Stimulated activated CD4-positive, alpha-beta T cell treated with anti-CD3 and anti-CD28 coated beads, Interleukin-1b, Interleukin-23, amount 100 ng/mL, for 1 hour (primary cell): ENCODE data around the gene WDR59.
"Not testable (repeated sequence)": the region's sequence is repeated elsewhere in the genome, so short reads cannot be mapped to it uniquely, and the experiment has no call there.

ENCODE experiments used
- DNase-seq, 2 donors: peaks; one replicate each; pipeline ENCODE4 v3.0.0-alpha.2; 2020; ENCODE audit warnings: low read depth in 2 of 2

The WDR59 gene

DNA sequence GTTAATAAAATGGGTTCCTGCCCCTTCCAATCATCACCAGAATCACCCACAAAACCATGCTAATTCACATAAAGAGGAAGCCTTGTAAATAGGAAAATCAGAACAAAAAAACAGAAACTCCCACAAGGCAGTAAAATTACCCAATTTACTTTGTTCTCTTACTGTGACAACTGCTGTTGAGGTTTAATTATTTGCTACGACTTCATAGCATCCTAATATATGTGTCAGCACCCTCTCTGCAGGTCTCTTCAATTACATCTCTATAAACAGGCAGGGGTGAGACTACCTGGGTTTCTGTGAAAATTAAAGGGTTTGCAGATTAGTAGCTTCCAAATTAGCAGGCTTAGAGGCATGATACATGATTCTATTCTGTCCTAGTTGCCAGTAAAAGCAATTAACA, 2.7 kb downstream of the WDR59 start:
- DNase-seq, result no peak

DNA sequence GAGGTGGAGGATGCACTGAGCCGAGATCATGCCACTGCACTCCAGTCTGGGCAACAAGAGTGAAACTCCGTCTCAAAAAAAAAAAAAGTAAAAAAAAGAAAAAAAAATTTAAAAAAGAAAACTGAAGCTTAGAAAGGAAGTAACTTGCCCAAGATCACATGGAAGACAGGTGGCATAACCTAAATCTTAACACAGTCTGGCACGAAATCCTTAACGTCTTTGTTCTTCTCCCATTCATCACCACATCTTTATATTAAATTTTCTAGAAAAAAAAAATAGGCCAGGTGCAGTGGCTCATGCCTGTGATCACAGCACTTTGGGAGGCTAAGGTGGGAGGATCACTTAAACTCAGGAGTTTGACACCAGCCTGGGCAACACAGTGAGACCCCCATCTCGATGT, 9.3 kb downstream of the WDR59 start:
- no peak for DNase-seq

DNA sequence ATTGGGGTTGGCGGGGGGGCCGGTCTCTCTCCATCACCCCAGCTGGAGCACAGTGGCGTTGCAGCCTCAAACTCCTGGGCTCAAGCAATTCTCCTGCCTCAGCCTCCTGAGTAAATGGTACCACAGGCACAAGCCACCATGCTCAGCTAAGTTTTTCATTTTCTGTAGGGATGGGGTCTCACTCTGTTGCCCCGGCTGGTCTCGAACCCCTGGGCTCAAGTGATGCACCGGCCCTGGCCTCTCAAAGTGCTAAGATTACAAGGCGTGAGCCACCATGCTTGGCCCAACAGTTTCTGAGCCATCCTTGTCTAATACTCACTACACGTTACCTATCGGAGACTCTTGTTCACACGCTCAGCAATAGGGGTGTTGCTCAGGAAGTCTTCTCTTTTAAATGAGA, 11.6 kb downstream of the WDR59 start:
- DNase-seq, result no peak

DNA sequence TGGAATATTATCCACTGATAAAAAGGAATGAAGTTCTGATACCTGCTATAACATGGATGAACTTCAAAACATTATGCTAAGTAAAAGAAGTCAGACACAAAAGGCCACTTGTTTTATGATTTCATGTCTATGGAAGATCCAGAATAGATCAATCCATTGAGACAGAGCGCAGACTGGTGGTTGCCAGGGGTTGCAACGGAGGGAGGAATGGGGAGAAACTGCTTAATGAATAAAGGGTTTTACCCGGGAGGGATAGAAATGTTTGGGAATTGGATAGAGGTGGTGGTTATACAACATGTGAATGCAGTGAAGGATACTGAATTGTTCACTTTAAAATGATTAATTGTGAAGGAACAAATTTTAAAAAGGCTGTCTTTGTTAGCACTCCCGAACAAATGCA, 30.2 kb downstream of the WDR59 start:
- DNase-seq, result no peak

DNA sequence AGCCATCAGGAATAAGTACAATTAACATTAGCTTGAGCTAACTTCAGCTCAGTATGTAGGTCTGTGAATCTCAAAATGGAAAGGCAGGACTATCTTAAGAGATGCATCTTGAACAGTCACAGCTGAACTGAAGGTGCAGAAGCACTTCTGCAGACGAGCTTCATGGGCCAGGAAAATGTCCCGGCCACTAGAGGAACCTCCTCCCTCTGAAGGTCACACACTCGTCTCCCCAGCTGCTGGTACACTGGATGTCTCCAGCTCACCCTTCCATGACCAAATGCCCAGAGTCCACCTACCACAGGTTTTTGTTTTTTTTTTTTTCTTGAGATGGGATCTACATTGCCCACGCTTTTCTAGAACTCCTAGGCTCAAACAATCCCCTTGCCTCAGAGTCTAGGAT, 33.2 kb downstream of the WDR59 start:
- DNase-seq, result no peak

DNA sequence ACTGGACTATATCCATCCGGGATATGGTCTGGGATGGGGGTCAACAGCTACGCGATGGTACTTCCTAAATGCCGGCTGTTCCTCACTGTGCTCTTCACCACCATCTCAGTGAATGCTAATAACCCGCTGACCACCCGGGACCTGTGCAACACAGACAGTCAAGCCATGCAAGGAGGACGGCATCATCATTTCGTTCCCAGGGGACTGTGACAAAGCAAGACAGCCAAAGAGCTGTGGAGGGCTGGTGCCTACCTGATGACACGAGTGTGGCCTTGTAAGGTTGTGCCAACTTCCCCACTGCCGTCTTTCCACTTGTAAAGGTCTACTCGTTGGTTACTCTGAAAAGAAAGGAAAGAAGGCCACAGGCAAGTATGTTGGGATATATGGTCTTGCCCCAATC, 33.7 kb downstream of the WDR59 start:
- no peak for DNase-seq

DNA sequence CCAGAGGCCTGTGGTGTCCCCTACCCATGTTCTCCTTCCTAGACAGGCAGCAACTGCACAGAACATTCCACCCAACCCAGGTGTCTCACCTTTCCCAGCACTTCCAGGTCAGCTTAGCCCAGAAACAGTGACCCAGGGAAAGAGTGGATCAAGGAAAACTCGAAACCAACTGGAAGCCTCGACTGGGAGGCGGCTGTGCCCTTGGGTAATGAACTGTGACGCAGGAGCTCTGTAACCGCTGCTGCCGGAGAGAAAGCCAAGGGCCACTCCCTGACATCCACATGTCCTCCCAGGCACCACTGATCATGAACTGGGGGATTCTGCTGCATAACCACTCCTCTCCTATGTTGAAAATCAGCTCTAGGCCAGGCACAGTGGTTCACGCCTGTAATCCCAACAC, 34.4 kb downstream of the WDR59 start:
- DNase-seq, result no peak

DNA sequence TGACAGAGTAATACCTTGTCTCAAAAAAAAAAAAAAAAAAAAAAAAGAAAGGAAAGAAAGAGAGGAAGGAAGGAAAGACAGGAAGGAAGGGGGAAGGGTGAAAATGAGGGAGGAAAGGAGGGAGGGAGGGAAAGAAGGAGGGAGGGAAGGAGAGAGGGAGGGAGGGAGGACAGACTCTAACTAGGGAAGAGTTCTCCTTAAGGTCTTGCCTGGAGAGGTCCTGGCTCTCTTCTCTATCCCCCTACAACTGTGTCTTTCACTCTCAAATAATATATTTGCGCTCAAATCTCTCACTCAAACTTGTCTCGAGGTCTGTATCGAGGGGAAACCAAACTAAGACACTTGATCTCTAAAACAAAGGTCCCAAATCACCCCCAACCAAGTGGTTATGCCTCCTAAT, 35.6 kb downstream of the WDR59 start:
- DNase-seq, result no peak

DNA sequence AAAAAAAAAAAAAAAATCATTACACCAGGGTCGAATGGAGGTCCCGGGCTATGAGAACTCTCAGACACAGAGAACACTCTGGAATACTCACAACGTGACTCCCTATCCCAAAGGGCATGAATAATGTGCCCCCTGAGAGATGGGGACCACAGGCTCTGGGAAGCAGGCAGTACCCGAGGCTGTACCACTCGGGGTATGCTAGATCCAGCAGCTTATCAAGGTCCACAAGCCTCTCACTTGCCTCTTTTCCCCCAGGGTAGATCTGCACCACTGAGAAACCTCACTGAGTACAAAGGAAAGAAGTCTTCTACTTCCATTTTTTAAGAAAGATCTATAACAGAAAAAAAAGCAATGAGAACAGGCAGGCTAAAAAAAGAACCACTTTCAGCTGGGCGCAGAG, 40.5 kb downstream of the WDR59 start:
- no peak for DNase-seq

DNA sequence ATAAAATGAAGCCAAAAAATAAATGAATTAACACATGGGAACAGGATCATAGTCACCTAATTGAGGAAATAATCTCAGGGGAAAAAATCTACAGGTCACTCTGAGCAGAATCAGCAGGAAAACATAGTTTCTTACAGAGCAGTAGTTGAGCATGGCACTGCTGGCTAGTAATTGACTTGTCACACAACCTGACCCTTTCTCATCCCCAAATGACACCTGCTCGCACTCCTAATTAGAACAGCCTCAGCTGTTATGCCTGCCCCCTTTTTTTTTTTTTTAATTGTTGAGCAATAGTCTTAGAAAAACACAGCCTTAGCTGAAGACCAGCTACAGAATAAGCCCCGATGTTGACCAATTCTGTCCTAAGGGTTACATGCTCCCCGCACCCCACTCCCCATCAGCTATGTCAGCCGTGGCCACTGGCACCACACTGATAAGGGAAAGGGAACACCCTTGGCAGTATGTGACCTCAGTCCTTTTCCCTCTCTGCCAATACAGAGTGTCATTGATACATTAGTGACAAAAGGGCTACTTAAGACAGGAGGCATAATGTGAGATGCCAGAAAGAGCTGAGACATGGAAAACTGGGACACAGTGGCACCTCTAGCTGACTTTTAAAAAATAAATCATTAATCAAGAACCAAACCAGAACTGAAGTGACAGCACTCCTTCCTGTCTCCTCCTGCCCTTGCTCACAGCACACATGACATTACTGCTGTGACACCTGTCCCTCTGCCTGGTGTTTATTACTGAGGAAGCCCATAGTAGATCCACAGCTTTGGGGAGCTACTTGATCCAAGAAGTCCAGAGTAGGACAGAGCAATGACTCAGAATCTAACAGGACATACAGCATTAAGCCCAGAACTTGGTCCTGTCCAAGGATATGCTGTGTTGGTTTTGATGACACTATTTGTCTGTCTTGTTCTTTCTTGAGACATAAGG, 41.7 kb downstream of the WDR59 start:
- no peak for DNase-seq

DNA sequence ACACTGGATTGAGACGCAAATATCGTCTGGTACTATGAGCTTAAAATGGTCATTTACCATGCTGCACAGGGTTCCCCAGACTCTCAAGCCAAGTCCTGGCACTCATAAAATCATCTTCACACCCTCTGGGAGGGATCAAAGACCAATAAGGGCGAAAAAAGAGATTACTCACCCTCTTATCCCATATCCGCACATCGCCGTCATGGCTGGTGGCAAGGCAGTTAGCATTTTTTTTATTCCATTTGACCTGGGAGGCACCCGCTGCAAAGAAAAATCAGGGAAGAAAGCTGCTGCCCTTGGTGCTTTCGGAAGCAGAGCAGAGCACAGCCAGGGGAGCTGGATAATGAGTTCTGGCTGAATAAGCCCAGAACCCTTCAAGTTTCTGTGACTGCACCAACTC, 42.4 kb downstream of the WDR59 start:
- no peak for DNase-seq

DNA sequence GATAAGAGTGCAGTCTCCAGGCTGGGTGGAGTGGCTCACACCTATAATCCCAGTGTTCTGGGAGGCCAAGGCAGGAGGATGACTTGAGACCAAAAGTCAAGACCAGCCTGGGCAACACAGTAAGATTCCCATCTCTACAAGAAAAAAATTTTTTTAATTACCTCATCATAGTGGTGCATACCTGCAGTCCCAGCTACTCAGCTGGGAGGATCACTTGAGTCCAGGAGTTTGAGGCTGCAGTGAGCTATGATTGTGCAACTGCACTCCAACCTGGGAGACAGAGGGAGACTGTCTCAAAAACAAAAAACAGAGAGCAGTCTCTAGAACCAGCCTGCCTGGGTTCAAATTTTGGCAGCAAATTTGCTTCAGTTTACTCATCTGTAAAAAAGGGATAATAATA, 45.2 kb downstream of the WDR59 start:
- DNase-seq, result no peak

DNA sequence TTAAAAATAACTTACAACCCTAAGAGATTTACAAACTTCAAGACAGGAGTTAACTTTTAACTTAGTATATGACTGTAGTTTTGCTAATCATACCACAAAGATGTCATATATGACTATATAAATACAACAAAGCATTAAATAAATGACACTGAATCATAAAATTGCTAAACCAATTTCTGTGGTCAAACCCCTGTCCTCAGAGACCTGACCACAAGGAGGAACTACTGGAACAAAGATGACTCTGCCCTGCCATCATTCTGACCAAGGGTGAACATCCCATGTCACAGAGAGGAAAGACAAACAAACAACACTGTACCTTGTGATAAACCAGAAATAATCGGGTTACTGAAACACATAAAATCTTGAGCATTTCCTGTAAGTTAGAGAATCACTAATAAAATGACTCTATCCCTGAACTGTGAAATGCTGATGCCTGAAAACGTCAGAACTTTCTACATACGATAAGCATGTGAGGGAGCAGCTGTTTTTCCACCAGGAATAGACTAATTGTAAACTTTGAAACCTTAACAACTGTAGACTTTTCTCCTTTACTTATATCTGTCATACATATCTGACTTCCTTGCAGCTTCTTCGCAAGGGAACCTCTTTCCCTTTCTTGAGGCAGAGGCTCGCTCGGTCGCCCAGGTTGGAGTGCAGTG, 47.9 kb downstream of the WDR59 start:
- no peak for DNase-seq

DNA sequence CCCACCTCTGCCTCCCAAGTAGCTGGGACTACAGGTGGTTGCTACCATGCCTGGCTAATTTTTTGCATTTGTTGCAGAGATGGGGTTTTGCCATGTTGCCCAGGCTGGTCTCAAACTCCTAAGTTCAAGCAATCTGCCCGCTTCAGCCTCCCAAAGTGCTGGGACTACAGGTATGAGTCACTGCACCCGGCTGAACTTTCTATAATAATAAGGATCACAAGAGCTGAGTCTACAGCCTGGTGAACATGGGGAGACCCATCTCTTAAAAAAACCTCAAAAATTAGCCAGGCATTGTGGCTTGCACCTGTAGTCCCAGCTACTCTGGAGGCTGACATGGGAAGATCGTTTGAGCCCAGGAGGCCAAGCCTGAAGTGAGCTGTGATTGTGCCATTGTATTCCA, 53.5 kb downstream of the WDR59 start:
- DNase-seq, result no peak

DNA sequence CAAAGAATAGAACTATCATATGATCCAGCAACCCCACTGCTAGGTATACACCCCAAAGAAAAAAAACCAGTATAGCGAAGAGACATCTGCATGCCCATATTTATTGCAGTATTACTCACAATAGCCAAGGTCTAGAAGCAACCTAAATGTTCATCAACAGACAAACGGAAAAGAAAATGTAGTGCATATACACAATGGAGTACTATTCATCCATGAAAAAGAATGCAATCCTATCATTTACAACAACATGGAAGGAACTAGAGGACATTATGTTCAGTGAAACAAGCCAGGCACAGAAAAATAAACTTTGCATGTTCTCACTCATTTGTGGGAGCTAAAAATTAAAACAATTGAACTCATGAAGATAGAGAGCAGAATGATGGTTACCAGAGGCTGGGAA, 55.3 kb downstream of the WDR59 start:
- no peak for DNase-seq

DNA sequence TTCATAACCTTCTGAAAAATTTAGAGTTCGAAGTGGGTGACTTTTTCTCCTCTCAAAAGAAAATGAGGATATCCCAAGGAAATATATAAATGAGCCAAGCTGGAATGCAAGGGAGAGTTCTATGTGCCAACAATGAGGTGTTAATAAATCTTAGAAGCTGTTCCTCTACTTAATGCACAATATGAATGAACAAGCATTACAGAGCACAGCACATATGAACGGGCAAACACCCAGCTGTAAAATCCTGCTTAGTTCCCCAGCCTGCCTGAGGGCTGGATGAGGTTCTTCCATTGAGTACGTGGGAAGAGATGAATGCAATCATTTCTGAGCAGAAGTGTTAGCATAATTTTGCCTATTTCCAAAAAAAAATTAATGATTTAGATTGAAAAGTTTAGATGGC, 58.1 kb downstream of the WDR59 start:
- no peak for DNase-seq

DNA sequence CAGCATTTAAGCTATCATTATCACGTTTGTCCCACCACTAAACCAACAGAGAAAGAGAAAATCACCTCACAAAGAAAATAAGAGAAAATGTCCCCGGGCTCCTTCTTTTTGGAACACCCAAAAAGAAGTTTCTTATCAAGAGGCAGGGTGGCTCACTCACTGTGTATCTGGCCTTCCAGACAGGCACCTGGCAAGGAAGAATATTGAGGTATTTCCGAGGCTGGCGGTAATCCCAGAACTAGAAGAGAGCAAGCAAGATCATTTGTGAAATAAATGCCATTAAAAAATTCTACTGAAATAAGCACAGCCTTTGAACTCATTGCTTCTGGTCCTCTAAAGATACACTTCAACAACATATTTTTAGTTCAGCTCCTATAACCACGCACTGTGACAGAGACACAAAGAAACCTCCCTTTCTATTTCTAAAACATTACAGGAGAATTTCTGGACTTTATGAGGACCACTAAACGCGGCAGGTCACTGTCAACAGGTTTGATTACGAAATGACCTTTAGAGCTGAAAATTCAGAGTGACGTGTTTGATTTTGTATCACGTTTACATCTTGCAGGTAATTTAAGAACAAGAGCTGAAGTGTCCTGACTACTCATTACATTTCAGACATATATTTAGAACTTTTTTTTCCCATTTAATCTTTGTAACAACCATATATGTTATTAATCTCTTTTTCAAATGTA, 61.0 kb downstream of the WDR59 start:
- DNase-seq, result no peak

DNA sequence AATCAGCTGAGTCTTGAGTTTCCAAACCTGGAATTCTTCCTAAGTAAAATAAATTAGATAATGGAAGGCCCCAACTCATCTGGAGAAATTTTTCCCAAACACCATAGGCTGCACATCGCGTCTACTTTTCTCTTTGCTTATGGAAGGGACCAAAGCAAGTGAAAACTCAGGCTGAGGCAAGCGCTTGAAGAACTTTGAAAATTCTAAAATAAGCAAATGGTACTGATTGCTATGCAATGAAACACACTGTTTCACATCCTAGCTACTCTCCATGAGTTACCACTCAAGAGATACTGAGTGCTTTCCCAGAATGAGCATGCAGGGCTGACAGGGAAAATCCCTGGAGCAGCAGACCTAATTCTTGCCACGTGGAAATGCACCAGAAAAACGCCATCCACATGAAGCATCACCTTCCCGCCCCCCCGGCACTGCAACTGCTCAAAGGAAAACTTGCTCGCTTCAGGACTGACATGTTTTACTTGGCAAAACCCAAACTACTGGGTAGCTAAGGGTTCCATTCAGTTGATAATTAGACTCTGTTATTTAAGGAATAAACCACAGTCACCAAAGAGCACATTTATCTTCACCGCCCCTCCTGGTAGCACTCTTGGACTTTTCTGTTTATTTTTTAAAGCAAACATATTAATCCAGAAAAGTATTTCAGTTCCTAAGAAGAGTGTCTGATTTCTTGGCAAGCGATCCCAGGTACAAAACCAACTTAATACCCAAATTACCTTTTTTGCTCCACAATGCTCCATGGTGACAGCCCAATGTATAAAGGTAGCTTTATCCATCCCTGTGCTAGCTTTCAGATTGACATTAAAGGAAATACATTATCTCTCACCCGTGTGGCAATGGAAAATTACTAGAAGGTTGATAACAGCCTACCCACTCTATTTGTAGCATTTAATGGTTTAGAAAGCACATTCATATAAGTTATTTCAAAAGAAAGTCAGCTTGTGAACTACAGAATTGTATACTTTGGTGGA, 62.5 kb downstream of the WDR59 start:
- no peak for DNase-seq

DNA sequence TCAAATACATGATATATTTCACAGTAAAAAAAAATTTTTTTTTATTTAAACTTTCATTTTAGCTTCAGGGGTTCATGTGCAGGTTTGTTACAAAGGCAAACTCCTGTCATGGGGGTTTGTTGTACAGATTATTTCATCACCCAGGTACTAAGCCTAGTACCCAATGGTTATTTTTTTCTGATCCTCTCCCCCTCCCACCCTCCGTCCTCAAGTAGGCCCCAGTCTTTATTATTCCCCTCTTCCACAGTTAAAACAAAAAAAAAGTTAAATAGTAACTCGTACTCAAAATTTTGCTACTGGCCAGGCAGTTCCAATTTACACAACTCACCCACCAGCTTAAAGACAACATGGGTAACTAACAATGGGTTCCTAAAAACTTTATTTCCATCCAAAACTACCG, 63.9 kb downstream of the WDR59 start:
- no peak for DNase-seq

DNA sequence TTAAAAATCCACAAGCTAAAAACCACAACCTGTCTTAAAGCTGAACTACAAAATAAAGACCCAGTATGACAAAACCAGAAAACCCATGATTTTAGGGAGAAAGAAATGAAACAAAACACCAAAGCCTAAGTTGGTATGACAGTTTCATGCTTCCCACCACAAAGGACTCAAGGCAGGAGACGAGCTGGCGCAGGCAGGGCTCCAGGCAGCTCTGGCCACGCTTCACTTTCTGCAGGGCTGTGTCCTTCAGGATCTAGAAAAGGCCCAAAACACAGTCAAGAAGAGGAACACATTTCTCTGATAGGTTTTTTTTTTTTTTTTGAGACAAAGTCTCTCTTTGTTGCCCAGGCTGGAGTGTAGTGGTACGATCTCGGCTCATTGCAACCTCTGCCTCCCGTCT, 75.3 kb downstream of the WDR59 start:
- no peak for DNase-seq

DNA sequence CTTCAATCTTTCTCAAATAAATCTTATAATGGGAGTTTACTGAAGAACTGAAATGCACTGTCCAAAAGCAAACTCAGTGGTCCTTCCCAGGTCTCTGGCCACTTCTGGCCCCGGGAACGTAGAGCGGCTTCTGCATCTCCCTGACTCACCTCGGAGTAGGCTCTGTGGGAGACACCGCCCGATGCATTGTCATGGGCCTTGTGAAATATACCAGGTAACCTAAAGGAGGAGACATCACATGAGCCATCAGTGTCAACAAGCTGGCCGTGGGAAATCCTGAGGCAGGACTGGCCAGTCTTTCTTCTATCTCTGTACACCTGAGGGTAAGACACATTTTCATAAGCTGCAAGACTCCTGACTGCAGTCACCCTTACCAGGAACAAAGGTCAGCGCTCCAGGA, 76.2 kb downstream of the WDR59 start:
- not testable (repeated sequence) for DNase-seq
